Large intestine (tissue), 3 donors: Measurements from ENCODE around the gene SLC8A2. TPM values are rescaled to one million over a fixed set of nuclear protein-coding genes. Genes with fewer than 3 reads are reported as not detected.

Experiments
- DNase-seq, 2 donors: peaks; one replicate each; pipeline versions ENCODE4 v3.0.0 to v3.0.0-alpha.2; 2013
- H3K27ac ChIP-seq: one replicate; pipeline ENCODE4 v1.5.1; 2013; ENCODE audit warnings: low read length
- H3K27me3 ChIP-seq: 2 replicates; pipeline ENCODE4 v1.6.1; 2013; ENCODE audit warnings: low read length; ENCODE audit not compliant: control insufficient read depth, insufficient read depth
- H3K36me3 ChIP-seq: 2 replicates; pipeline ENCODE4 v1.6.1; 2013; ENCODE audit warnings: low read length; ENCODE audit not compliant: control insufficient read depth, insufficient read depth
- H3K4me1 ChIP-seq: one replicate; pipeline ENCODE4 v1.6.1; 2013; ENCODE audit warnings: low read length; ENCODE audit not compliant: control insufficient read depth, insufficient read depth
- H3K4me3 ChIP-seq: one replicate; pipeline ENCODE4 v1.5.1; 2013; ENCODE audit warnings: low read length
- H3K9me3 ChIP-seq: one replicate; pipeline ENCODE4 v1.6.1; 2013; ENCODE audit warnings: mild to moderate bottlenecking, low read depth, low read length, moderate library complexity; ENCODE audit not compliant: control insufficient read depth
- WGBS: methylation state at CpG from one replicate; pipeline ENCODE4 v1.1.5; 2013; ENCODE audit warnings: low lambda C conversion rate; ENCODE audit not compliant: insufficient coverage; 5-methylcytosine and 5-hydroxymethylcytosine counted together
- polyA plus RNA-seq: library from polyadenylated mRNA; unstranded; fragments of 120-200 nt; gene quantifications from one replicate; pipeline ENCODE4 v1.2.1, GENCODE V29; 2013

Gene SLC8A2
- polyA plus RNA-seq, 1 donor = 0.54 TPM

DNA sequence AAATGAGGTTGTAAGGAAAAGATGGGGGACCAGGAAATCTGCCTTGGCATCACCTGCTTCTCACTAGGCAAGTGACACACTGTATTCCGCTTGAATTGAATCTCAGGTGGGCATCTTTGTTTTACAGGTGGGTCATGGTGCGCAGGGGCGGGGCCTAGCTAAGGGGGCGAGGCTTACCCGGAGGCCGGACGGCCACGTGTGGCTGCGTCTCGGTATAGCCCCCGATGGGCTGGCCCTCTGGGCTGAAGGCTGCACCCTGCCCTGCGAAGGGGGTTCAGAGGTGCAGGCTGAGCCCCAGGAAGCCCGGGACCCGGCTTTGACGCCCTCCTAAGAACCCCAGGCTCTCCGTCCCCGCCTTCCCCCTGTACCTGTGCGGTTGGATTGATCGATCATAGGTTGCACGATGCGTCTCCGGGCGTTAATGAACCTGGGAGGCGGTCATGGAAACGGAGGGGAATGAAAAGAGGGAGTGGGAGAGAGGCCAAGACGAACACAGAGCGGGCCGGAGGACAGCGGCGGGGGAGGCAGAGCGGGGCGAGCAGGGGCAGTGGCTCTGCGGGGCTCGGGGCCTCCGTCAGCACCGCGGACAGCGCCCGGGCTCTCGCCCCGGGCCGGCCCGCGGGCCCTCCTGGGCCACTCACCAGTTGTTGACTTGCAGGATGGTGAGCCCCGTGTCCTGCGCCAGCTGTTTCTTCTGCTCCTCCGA lies 64.8 kb downstream of the SLC8A2 start:
- H3K4me1 ChIP-seq = no peaks in the 10 kb centered on the region
- H3K27me3 ChIP-seq = peaks cover 12% of the 10 kb centered on the region
- H3K36me3 ChIP-seq = no peaks in the 10 kb centered on the region
- no CpG with 5 or more reads among the region's 47 CpGs for WGBS
- H3K9me3 ChIP-seq = no peaks in the 10 kb centered on the region
- no peak overlapping the region for H3K4me3 ChIP-seq
- no peak overlapping the region for H3K27ac ChIP-seq
- DNase-seq = no peak

DNA sequence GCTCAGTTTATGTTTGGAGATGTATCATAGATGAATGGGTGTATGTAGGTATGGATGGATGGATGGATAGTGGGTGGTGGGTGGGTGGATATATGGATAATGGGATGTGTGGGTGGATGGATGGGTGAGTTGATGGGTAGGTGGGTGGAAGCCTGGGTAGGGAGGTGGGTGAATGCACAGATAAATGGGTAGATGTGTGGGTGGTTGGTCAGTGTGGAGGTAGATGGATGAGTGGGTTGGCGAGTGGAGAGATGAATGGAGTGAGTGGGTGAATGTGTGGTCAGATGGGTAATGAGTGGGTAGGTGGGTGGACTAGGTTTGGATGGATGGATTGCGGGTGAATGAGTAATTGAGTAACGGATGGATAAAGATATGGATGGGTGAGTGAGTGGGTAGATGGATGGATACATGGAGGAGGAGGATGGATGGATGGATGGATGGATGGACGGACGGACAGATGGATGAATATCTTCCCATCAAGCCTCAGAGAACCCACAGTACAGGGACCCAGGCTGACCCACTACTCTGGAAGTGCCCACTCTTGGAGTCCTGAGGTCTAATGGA lies 65.8 kb downstream of the SLC8A2 start:
- DNase-seq = no peak
- H3K27me3 ChIP-seq = peaks cover 12% of the 10 kb centered on the region
- WGBS = 100% methylated on average over 4 of the region's 5 CpGs
- no peaks in the 10 kb centered on the region for H3K9me3 ChIP-seq
- no peak overlapping the region for H3K27ac ChIP-seq
- H3K4me3 ChIP-seq = no peak overlapping the region
- no peaks in the 10 kb centered on the region for H3K4me1 ChIP-seq
- H3K36me3 ChIP-seq = no peaks in the 10 kb centered on the region

DNA sequence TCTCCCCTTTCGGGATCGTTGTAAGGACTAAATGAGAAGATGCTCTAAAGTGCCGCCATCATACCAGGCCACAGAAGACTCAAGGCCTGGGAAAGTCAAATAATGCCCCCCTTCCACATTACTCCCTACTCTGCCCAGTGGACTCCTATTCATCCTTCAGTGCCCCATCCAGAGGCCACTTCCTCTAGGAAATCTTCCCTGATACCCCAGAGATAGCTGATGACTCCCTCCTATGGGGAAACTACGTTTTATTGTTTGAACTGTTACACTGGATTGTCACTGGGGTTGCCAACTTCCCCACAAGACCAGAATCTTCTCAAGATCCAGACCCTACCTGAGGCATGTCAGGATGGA lies 66.5 kb downstream of the SLC8A2 start:
- 100% methylated on average over 2 of the region's 4 CpGs for WGBS
- Histone ChIP-seq H3K36me3 (no peaks in the 10 kb centered on the region), H3K27me3 (peaks cover 12% of the 10 kb centered on the region), H3K27ac (no peak overlapping the region), H3K4me3 (no peak overlapping the region), H3K9me3 (no peaks in the 10 kb centered on the region), H3K4me1 (no peaks in the 10 kb centered on the region)
- no peak for DNase-seq

DNA sequence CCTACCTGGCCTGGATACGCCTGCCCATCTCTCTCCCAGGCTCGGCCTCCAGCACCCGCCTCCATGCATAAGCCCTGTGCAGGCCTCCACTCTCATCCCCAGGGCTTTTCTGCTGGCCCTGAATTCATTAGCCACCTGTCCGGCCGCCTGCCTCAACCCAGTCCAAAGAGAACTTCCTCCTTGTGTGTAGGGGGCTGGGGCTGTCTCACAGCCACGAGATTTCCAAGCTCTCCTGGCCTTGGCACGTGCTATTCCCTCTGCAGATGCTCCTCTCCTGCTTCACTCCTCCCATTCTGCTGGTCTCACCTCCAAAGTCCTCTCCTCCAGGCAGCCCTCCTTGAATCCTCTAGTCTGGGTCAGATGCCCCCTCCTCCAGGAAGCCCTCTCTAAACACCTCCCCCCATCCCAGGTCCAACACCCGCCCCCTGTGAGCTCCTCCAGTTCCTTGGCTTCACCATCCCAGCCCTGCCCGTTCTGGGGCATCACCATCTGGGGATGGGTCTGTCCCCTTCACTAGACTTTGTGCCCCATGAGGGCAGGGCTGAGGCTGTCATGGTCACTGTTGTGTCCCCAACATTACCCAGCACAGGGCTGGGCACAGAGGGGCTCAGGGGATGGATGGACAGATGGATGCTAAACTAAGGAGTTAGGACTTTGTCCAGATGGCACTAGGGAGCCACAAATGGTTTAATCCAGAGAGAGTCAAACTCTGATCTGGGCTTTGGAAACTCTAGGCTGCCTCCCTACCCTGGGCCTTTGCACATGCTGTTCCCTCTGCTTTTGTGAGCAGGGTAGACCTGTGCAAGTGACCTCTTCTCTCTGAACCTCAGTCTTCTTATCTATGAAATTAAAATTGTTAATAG lies 67.1 kb downstream of the SLC8A2 start:
- no peaks in the 10 kb centered on the region for H3K9me3 ChIP-seq
- no peak overlapping the region for H3K27ac ChIP-seq
- no peak overlapping the region for H3K4me3 ChIP-seq
- no peaks in the 10 kb centered on the region for H3K36me3 ChIP-seq
- no peaks in the 10 kb centered on the region for H3K4me1 ChIP-seq
- H3K27me3 ChIP-seq = peaks cover 13% of the 10 kb centered on the region
- no CpG with 5 or more reads among the region's 9 CpGs for WGBS
- DNase-seq = no peak

DNA sequence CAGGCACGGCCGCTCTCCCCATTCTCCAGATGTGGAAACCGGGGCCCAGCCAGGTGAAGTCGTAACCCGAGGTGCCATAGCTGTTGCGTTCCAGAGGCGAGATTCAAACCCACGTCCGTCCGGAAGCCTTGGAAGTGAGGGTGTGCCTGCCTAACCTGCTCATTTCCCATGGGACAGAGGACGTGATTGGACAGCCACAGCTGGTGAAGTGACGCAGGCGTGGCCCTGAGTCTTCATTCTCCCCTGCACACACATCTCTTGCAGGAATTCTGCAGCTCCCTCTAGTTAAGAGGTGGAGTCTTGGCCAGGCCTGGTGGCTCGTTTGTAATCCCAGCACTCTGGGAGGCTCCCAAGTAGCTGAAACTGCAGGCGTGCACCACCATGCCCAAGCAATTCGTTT lies 69.2 kb downstream of the SLC8A2 start:
- Histone ChIP-seq H3K4me3 (no peak overlapping the region), H3K9me3 (no peaks in the 10 kb centered on the region), H3K4me1 (no peaks in the 10 kb centered on the region), H3K27ac (no peak overlapping the region), H3K36me3 (no peaks in the 10 kb centered on the region), H3K27me3 (peaks cover 26% of the 10 kb centered on the region)
- WGBS = no CpG with 5 or more reads among the region's 16 CpGs
- no peak for DNase-seq

DNA sequence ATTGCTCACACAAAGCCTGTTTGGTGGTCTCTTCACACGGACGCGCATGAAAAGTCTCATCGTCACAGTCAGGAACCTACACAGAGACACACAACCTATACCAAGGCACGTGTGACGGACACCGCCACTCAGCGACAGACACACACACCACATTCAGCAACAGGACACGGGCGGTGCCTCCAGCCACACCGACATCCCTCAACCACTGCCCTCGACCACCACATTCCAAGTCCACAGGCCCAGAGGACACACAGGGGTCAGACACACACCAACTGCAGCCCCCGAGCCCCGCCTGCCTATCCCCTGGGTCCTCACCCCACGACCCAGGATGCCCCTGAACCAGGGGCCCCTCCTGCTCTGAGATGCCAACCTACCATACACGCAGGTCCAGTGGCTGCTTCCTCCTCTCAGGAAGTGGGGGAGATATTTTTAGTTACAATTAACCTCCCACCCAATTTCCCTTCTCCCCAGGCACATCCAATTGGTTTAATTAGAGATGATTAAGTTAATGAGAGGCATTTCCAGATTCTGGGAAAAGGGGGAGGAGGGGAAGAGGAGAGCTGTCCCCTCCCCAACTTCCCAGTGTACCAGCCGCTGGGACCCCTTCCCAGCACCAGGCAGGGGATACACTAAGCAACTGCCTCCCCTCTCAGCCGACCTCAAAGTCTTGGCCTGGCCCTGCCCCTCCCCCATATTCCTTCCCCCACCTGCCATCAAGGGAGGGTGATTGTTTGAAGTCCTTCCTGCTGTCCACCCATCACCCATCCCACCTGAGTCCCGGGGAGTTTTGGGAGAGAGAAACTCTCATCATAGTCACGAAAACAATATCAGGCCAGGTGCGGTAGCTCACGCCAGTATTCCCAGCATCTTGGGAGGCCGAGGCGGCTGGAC lies 72.7 kb downstream of the SLC8A2 start:
- no peaks in the 10 kb centered on the region for H3K9me3 ChIP-seq
- H3K27me3 ChIP-seq = peaks cover 13% of the 10 kb centered on the region
- WGBS = no CpG with 5 or more reads among the region's 24 CpGs
- H3K27ac ChIP-seq = no peak overlapping the region
- no peaks in the 10 kb centered on the region for H3K4me1 ChIP-seq
- no peak overlapping the region for H3K4me3 ChIP-seq
- H3K36me3 ChIP-seq = no peaks in the 10 kb centered on the region
- no peak for DNase-seq

DNA sequence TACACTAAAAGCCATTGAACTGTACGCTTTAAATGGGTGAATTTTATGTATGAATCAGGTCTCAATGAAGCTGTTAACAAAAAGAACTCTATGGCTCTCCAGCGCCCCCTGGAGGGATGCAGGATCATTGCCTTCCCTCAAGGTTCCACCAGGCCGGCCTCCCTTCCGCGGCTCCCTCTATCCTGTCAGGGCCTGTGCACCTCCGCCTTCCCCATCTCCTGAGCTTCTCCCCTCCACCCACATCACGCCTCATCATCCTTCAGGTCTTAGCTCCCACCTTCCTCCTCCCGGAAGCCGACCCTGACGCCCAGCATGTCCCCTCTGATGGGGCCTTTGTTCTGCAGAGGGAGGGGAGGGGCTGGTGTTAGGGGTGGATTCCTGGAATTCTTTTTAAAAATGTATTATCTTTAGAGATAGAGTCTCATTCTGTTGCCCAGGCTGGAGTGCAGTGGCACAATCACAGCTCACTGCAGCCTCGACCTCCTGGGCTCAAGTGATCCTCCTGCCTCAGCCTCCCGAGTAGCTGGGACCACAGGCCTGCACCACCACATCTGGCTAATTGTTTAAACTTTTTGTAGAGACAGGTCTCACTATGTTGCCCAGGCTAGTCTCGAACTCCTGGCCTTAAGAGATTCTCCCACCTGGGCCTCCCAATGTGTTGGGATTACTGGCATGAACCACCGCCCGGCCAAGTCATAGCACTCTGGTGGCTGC lies 80.0 kb downstream of the SLC8A2 start:
- Histone ChIP-seq H3K36me3 (no peaks in the 10 kb centered on the region), H3K27ac (no peak overlapping the region), H3K4me3 (no peak overlapping the region)

DNA sequence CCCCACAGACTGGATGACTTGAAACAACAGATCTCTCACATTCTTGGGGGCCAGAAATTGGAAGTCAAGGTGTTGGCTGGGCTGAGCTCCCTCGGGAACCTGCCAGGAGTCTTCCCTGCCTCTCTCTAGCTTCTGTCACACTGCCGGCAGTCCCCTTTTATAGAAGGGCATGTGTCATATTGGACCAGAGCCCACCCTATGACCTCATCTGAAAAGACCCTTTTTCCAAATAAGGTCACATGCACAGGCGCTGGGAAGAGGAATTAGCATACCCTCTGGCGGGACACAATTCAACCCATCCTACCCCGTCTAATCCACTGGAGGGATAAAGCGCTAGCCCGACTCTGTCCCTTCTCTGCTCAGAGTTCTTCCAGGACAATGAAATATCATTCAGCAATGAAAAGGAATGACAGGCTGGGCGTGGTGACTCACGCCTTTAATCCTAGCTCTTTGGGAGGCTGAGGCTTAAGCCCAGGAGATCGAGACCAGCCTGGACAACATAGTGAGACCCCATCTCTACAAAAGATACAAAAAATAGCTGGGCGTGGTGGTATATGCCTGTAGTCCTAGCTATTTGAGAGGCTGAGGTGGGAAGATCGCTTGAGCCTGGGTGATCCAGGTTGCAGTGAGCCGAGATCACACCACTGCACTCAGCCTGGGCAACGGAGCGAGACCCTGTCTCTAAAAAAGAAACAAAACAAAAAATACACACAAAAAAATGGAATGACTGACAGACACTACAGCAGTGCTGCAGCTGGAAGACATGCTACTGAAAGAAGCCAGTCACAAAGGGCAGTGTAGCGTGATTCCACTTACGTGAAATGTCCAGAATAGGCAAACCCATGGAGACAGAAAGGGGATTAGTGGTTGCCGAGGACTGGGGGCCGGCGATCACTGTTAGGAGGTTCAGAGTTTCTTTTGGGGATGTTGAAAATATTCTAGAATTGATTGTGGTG lies 80.9 kb downstream of the SLC8A2 start:
- no peaks in the 10 kb centered on the region for H3K9me3 ChIP-seq
- no peak for DNase-seq
- H3K4me3 ChIP-seq = no peak overlapping the region
- no peaks in the 10 kb centered on the region for H3K4me1 ChIP-seq
- H3K36me3 ChIP-seq = no peaks in the 10 kb centered on the region
- no CpG with 5 or more reads among the region's 20 CpGs for WGBS
- no peaks in the 10 kb centered on the region for H3K27me3 ChIP-seq
- H3K27ac ChIP-seq = no peak overlapping the region

More for the DNA sequence above, 80.0 kb downstream of the SLC8A2 start:
- H3K9me3 ChIP-seq = no peaks in the 10 kb centered on the region
- WGBS = no CpG with 5 or more reads among the region's 15 CpGs
- no peaks in the 10 kb centered on the region for H3K4me1 ChIP-seq
- DNase-seq = peak; percentile 22 to 29
- H3K27me3 ChIP-seq = no peaks in the 10 kb centered on the region

DNA sequence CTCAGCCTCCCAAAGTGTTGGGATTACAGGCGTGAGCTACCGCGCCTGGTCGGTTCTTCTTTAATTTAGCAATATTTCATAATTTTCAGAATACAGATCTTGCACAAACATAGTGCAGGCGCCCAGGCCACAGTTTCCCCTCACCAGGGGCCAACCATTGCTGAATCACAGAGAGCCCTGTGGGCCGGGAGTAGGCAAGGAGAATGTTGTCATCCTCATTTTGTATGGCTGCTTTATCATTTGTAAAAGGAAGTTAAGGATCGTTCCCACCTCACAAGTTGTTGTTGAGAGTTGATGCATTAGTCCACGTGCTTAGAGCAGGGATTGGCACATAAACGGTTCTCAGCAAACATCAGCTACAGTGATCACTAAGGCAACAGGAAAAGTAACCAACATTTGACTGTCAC lies 82.5 kb downstream of the SLC8A2 start:
- no peaks in the 10 kb centered on the region for H3K9me3 ChIP-seq
- H3K27ac ChIP-seq = no peak overlapping the region
- no peaks in the 10 kb centered on the region for H3K4me1 ChIP-seq
- DNase-seq = no peak
- H3K36me3 ChIP-seq = no peaks in the 10 kb centered on the region
- no CpG with 5 or more reads among the region's 9 CpGs for WGBS
- H3K27me3 ChIP-seq = no peaks in the 10 kb centered on the region
- no peak overlapping the region for H3K4me3 ChIP-seq
